Frontal cortex (tissue), 4 donors: ENCODE measurements around the gene CHAC1. TPM values are rescaled to one million over a fixed set of nuclear protein-coding genes. Genes with fewer than 3 reads are reported as not detected.

Experiments
- DNase-seq, 2 donors: peaks; one replicate each; pipeline ENCODE4 v3.0.0; 2012; ENCODE audit warnings: low spot score in 2 of 2
- FAIRE-seq: peaks from 2 replicates; lab custom pipeline; 2012; peaks lifted over from hg19 to GRCh38; lab: Jason Lieb, UNC
- total RNA-seq: library from RNA; depleted of rRNA; stranded (reverse); fragments of >200 nt; gene quantifications from one replicate; pipeline ENCODE4 v1.2.3, GENCODE V29; 2014
- donor health status: control.
- donor health status: control.
- donor health status: control.

The CHAC1 gene, protein sequence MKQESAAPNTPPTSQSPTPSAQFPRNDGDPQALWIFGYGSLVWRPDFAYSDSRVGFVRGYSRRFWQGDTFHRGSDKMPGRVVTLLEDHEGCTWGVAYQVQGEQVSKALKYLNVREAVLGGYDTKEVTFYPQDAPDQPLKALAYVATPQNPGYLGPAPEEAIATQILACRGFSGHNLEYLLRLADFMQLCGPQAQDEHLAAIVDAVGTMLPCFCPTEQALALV
- 2.9 TPM for total RNA-seq

DNA sequence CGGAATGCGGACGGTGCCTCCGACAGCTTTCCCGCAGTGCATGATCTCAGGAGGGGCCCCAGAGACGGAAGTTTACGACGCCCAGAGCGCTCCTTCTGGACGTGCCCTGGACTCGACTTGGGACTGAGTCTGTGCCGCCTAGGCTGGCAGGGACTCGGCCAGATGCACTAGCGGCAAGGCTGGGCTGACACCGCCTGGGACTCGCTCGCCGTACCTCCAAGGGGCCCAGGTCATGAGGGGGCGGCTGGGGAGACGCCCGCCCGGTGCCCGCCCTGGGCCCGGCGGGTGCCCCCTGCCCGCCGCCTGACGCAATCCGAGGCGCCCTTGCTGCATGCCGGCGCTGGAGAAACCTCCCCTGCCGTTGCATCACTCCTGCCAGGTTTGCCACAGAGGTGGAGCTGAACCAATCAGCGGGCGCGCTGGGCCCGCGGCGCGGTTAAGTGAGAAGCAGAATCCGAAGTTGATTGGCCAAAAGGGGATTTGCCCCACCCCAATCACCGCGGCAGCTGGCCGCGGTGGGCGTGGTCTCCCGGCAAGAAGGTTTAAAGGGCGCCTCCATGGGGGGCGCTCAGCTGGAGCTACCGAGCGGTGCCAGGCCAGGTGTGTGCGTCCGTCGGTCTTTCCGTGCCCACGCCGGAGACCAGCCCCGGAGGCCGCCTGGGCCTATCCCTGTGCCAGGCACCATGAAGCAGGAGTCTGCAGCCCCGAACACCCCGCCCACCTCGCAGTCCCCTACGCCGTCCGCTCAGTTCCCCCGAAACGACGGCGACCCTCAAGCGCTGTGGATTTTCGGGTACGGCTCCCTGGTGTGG lies at the start of gene CHAC1:
Gene CHAC1, plus strand, starts transcription at position 571 of the 812 bp plus-strand sequence. Its CDS starts 113 bp downstream, at position 684.
- peak; percentile 92 to 99 for DNase-seq
- no peak for FAIRE-seq

DNA sequence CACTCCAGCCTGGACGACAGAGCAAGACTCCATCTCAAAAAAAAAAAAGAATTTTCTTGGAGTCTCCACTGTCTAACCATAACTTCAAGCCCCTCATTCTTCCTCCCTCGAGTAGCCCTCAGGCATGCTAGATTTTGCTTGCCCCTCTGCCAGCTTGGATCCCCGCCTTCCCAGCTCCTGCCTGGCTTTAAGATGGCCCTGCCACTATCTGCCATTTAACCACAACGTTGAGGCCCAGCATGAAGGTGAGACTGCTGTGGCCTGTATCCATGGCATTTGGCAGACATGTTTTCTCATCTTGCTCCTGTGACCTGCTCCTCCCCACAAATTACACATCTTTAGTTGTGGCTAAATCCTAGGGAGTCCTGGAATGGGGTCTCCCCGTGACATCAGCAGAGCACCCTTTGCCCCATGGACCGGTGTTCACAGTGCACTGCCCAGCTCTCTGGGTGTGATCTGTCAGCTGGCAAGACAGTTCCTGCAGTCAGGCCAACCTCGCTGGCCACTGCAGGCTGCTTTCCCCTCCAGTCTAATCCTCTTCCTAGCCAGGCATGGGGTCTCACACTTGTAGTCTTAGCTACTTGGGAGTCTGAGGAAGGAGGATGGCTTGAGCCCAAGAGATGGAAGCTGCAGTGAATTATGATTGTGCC lies 48.6 kb upstream of the CHAC1 start:
- no peak for FAIRE-seq
- DNase-seq = no peak

DNA sequence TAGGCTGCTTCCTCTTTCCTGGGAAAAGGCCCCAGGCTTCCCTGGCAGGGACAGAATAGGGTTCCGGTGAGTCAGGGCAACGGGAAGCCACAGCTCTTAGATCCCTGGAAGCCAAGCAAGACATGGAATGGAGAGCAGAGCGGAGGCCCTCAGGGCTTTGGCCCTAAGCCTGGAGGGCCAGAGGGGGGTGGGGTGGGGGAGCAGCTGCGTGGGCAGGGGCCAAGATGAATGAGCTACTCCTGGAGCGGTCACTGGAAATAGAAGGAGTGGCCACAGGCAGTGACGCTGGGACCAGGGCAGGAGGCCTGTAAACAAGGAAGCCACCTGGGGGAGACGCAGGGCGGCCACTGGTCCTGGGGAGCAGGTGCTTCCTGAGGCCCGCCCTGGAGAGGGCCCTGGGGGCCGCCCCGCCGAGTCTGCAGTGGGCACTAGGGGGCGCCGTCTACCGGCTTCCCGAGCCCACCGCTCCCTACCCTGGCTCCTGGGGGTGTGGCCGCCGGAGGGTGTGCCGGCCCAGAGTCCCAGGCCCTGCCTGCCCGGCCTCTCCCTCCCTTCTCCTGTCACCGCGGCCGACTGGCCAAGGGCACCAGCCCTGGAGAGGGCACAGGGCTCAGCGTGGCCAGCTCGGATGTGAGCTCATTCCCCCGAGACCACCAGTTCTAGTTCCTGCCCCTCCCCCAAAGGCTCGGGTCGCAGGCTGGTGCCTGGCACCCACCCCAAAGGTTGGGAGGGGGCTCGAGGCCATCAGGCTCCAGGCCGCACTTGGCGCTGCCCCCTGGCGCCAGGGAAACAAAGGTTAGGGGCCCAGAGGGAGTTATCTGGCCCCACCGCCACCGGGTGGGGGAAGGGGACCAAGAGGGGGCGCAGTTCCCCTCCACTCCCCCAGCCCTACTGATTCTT lies 46.9 kb upstream of the CHAC1 start:
- no peak for FAIRE-seq
- peak; percentile 56 to 67 for DNase-seq

DNA sequence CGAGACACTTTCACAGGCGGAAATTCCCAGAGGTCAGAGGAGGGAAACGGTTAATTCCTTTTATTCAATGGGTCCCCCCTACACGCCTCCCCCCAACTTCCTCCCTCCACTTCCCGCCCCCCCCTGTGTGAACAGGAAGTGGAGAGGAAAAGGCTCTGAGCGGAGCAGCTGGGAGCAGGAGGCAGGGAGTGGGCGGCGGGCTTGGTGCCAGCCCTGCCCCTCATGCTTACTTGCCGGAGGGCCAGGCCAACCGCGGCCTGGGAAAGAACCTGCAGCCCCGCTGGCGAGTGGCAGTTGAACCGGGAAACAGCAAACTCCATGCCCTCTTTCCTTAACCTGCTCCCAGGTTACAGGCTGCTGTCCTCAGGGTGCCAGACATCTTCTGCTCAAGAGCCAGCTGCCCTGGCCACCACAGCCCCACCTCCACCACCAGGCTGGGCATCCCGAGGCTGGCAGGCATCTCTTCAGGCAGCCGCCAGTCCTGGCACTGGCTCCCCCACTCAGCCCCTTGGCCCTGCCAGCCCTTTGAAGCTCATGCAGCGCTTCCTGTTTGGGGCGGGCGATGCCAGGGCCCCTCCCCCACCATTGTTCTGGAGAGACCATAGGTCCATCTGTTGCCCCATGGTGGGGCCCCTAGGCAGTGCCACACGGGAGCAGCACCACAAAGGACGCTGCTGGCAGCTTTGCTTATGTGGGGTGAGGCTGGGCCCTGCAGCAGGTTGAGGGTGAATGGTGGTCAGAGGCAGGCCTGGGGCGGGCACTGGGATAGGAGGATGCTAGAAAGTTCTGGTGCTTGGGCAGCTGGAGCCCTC lies 46.1 kb upstream of the CHAC1 start:
- no peak for FAIRE-seq
- DNase-seq = no peak

DNA sequence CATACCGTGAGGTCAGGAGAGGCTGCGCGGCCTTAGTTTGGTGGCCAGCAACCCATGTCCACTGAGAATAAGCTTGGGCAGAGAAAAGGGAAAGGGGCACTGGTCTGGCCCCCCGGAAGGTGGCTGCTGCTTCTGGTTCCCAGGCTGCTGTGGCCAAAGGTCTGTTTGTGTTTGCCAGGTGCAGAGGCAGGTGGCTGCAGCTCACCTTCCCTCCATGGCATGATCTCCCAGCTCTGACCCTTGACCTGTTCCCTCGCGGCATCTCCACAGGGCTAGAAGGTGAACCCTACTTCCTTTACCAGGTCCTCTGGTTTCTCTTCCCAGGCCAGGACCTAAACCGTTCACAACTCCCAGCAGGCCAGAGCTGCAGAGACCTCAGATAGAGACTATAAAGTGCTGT lies 45.2 kb upstream of the CHAC1 start:
- FAIRE-seq (no peak), DNase-seq (no peak)

DNA sequence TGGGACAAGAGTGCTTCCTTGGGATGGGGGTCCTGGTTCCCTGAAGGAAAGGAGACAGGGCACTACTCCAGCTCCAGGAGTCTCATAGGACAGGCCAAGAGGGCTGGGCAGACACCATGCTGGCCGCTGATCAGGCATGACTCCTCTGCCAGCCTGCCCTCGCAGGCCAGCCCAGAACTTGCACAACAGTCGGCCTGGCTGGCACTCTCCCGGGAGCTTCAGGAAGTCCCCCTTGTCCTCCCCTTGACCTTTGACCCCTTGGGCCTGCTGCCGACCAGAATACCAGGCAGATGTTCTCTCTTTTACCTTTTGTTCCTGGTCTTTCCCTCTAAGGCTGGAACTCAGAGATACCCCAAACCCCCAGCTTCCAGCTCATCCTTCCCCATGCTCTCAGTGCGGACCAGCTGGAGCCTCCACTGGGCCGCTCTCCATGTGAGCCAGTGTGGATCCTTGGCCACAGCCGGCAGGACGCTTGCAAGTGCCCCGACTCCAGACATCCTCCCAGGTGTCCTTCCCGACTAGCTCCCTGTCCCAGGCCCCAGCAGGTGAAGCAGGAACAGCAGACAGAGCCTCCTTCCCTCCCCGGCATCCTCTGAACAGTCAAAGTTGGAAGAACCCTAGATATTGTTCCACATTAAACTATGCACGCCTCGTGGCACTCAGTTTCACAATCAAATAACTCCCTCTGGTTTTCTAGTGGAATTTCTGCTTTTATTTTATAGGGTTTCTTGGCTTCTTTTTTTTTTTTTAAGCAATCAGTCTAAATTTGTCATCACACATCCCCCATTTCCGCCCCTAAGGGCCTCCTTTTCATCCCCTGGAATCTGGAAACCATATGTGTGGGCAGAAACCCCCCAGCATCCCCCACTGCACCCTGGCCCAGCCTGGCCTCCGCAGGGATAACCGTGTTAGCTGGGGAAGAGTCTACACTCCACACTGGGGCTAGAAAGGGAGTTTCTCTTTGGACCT lies 43.3 kb upstream of the CHAC1 start:
- FAIRE-seq (no peak), DNase-seq (no peak)

DNA sequence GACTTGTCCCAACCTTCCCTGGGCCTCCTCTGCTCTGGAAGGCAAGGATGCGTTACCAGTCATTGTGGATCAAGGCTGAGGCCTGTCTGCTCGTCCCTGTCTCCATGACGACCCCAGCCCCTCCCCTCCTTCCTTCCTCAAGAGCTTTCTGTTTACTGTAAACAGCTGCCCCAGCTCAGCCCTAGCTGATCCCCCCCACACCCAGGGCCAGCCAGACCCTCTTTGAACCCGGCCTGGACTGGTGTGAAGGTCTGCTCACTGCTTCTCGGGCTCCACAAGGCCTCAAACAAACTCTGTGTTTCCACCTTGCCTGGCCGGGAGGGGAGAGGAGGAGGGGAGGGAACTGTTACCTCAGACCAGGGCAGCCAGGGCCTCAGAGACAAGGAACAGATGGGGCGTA lies 42.1 kb upstream of the CHAC1 start:
- DNase-seq (no peak), FAIRE-seq (no peak)

DNA sequence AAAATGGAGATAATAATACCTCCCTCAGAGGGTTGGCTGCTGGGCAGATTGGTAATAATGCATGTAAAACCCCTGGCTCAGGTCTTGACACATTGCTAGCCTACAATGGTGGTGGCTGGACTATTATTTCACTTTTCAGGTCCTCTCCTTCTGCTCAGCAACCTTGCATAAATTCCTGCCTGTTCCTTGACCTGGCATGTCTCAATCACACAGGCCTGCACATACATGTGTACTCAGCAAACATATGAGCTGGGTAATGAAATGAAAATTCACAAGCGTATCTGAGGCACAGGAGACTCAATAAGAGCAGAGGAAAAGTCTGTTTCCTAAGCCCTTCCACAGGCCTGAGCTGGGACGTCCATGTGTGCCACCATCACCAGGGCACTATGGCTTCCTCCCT lies 41.6 kb upstream of the CHAC1 start:
- no peak for FAIRE-seq
- no peak for DNase-seq

DNA sequence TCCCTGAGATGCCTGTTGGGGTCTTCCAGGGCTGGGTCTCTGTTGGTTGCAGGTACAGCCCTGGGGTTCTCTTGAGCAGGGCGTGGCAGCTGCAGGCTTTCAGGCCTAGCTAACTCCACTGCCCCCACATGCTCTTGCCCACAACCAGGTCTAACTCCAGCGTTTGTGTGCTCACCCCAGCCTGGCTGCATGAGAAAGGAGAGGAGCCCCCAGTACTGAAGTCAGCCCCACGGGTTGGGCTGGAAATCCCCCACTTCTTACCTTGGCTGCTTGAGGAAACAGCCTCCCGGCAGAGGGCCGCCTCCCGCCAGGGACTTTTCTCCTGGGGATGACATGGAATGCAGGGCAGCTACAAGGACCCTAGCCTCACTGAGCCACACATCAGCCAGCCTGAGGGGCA lies 40.8 kb upstream of the CHAC1 start:
- DNase-seq (no peak), FAIRE-seq (no peak)

DNA sequence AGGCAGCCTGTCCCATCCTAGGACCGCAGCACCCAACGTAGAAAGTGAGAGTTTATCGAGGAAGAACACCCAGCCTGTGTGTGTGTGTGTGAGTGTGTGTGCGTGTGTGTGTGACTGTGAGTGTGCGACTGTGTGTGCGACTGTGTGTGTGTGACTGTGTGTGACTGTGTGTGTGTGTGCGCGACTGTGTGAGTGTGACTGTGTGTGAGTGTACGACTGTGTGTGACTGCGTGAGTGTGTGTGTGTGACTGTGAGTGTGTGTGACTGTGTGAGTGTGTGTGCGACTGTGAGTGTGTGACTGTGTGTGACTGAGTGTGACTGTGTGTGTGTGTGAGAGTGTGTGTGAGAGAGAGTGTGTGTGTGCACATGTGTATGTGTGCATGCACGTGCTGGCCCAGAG lies 39.3 kb upstream of the CHAC1 start:
- no peak for FAIRE-seq
- DNase-seq = no peak

DNA sequence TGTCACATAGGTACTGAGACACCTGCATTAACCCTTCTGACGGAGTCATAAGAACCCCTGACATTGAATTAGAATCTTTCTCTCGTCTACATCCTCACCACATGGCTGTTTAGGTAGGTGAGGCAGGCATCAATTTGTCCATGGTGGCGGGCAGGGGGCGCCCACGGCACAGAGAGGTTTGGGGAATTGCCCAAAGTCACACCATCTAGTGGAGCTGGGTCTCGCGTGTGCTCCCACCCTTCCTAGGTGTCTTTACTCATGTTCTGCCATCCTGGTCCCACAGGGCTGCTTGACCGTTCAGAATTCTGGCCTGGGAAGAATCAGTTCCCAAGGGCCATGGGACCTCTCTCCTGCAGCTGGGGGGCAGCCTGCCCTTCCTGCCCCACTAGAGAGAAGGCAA lies 38.8 kb upstream of the CHAC1 start:
- no peak for FAIRE-seq
- DNase-seq = no peak

DNA sequence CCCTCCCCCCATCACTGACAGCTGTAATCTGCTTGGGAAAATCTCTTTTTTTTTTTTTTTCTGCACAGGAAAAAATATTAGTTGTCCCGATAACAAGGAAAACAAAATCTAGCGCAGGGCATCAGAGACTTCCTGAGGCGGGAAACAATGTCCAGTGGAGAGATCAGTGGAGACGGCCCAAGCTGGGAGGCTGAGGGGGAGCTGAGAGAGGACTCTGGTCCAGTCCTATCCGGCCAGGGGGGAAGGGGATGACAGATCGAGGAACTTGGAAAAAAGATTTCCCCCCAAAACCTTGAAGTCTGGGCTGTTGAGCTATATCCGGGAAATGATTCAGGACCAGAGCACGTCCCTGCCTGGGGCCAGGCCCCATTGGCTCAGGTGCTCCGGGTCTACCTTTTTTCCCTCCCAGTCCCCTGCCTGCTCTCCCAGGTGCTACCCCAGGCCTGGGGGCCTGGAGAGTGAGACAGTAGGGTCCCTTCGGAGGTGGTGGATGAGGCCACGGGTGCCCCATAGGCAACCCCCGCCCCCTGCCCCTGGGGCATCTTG lies 38.1 kb upstream of the CHAC1 start:
- DNase-seq = no peak
- FAIRE-seq = no peak

DNA sequence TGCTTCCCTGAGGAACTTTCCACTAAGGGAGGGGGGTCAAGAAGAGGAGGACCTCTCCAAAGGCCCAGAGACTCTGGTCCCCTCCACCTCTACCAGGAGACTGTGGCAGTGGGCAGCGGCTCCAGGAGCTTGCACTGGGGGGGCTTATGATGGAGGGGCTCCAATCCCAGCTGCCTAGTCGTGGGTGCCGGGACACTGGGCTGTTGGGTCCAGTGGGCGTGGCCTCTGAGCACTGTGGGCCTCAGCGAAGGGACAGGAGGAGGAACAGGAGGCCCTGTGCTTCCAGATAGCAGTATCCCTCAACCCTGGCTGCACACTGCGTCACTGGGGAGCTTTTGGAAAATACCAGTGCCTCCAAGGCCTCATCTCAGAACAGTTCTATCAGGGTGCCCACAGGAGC lies 37.6 kb upstream of the CHAC1 start:
- no peak for FAIRE-seq
- DNase-seq = no peak

DNA sequence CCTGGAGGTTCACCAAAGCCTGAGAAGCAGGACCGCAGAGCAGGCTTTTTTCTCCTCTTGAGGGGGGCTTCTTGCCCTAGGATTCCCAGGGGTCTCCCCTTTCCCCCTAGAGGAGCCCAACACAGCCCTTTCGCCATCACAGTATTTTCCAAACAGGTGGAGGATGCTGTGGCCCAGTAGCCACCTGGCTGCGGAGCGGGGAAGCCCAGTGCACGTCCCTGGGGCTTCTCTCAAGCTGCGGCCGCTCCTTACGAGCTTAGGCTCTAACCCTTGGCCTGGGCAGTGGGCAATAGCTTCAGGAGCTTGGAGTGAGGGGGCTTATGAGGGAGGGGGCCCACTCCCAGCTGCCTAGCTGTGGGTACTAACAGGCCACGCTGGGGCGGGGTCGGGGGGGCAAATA lies 35.7 kb upstream of the CHAC1 start:
- no peak for DNase-seq

DNA sequence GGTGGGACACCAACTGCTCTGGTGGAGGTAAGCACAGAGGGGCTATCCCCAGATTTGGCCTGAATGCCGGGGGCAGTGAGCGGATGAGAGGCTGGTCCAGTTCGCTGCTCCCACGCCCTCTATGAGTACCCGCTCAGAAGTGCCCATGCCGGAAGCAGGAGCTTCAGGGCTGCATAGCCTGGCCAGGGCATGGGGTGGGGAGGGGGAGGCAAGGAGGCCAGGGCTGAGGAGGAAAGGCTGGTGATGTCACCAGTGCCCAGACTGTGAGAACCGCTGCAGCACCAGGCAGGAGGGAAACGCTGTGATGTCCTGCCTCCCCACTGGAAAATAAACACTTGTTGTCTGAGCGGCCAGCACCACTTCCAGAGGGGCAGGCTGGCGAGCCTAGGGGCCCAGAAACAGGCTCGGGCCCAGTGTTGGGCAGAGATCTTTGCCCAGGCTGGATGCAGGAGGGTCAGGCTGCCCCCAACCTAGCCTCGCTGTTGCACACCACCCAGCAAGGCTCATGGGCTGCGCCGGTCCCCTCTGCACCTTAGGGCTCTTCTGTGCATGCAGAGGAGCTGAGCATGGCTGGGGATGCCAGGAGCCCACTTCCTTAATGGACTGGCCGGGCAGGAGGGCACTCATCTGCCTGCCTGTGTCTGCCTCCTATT lies 35.0 kb upstream of the CHAC1 start:
- FAIRE-seq = no peak
- no peak for DNase-seq

More for the DNA sequence above, 35.7 kb upstream of the CHAC1 start:
- no peak for FAIRE-seq

DNA sequence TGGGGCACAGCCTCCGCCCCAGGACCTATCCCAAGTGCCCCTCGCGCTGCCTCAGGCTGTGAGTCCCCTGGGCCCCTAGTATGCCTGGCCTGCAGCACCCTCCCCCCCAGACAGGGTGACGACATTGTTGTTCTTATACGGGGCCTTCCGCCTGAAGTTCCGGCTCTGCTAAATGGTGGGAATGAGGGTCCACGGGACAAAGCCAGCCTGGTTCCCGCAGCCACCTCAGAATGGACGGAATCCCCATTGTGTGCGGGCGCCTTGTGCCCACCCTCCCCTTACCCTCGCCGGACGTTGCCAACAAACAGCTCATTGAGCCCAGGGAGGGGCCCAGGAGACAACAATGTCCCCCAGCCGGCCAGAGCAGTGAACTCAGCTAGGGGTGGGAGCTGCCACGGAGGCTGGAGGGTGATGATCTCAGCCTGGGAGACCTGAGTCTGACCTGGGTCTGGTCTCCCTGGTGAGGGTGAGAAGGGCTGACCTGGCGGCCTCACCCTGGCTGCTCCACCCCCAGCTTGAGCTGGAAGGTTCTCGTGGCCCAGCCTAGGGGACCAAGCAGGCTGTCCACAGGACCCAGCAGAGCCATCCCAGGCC lies 34.4 kb upstream of the CHAC1 start:
- DNase-seq (no peak), FAIRE-seq (no peak)
